Measurements from ENCODE around the gene LRRC4B. TPM values are rescaled to one million over a fixed set of nuclear protein-coding genes. Genes with fewer than 3 reads are reported as not detected.

LRRC4B gene
- total RNA-seq, 1 donor = not detected

DNA sequence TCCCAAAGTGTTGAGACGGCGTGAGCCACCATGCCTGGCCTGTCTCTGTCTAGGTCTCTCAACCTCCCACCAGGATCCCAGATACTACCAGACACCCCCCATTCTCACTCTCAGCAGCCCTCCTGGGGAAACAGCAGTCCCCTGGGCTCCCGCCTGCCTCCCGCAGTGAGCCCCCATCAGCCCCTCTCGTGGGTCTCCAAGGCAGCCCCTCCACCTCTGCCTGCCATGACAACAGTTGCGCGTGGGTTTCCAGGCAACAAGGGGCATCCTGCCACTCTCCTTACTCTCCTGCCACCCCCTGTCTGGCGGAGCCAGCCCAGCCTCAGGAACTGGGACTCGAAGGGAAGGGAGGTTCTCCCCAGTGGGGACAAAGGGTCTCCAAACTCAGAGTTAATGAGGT is 5.2 kb downstream of the LRRC4B start:
- no peak overlapping the region for H3K4me3 ChIP-seq (ENCODE audit: low read length)
- no peaks in the 10 kb centered on the region for H3K4me1 ChIP-seq (ENCODE audit: insufficient read depth, low read length)
- H3K27me3 ChIP-seq (ENCODE audit: insufficient read depth, low read length) = peaks cover 18% of the 10 kb centered on the region
- H3K9me3 ChIP-seq (ENCODE audit: low read depth, low read length) = no peaks in the 10 kb centered on the region

- H3K4me1 ChIP-seq (ENCODE audit: insufficient read depth, low read length) = no peaks in the 10 kb centered on the region
- no peak overlapping the region for H3K4me3 ChIP-seq (ENCODE audit: low read length)
- H3K27me3 ChIP-seq (ENCODE audit: insufficient read depth, low read length) = peaks cover 18% of the 10 kb centered on the region
- H3K9me3 ChIP-seq (ENCODE audit: low read depth, low read length) = no peaks in the 10 kb centered on the region
Observed at GRCh38 chr19:50562329-50562728, 5.9 kb downstream of the LRRC4B start.

DNA sequence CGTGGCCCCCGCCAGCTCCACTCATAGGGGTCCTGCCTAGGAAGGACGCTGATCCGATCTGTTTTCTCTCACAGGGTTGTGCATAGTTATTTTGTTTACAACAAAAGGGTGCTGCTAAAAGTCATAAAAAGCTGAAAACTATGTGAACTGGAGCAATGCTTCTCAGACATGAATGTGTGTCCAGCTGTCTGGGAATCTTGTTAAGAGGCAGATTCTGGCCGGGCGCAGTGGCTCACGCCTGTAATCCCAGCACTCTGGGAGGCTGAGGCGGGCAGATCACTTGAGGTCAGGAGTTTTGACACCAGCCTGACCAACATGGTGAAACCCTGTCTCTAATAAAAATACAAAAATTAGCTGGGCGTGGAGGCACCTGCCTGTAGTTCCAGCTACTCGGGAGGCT is 8.6 kb downstream of the LRRC4B start:
- Histone ChIP-seq H3K4me1 (ENCODE audit: insufficient read depth, low read length) (no peaks in the 10 kb centered on the region), H3K27me3 (ENCODE audit: insufficient read depth, low read length) (peaks cover 8% of the 10 kb centered on the region), H3K9me3 (ENCODE audit: low read depth, low read length) (no peaks in the 10 kb centered on the region), H3K4me3 (ENCODE audit: low read length) (no peak overlapping the region)

DNA sequence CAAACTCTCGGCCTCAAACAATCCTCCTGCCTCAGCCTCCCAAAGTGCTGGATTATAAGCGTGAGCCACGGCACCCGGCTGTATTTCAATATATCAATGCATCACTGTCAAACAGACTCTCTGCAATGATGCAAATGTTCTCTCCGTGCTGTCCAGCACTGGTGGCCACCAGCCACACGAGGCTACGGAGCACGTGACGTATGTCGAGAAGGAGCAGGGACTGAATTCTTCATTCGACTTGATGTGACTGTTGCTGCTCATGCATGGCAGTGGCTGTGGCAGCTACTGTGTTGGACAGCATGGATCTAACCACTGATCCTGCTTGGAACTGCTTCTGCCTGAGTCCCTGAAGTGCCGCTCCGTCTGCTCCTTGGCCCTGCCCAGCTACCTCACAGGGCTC is 9.8 kb downstream of the LRRC4B start:
- no peaks in the 10 kb centered on the region for H3K9me3 ChIP-seq (ENCODE audit: low read depth, low read length)
- H3K4me1 ChIP-seq (ENCODE audit: insufficient read depth, low read length) = no peaks in the 10 kb centered on the region
- H3K4me3 ChIP-seq (ENCODE audit: low read length) = no peak overlapping the region
- peaks cover 8% of the 10 kb centered on the region for H3K27me3 ChIP-seq (ENCODE audit: insufficient read depth, low read length)

GRCh38 chr19:50558039-50558438 is 10.2 kb downstream of the LRRC4B start:
- Histone ChIP-seq H3K4me1 (ENCODE audit: insufficient read depth, low read length) (no peaks in the 10 kb centered on the region), H3K4me3 (ENCODE audit: low read length) (no peak overlapping the region), H3K9me3 (ENCODE audit: low read depth, low read length) (no peaks in the 10 kb centered on the region), H3K27me3 (ENCODE audit: insufficient read depth, low read length) (peaks cover 8% of the 10 kb centered on the region)

- H3K9me3 ChIP-seq (ENCODE audit: low read depth, low read length) = no peaks in the 10 kb centered on the region
- no peak overlapping the region for H3K4me3 ChIP-seq (ENCODE audit: low read length)
- H3K27me3 ChIP-seq (ENCODE audit: insufficient read depth, low read length) = peaks cover 8% of the 10 kb centered on the region
- no peaks in the 10 kb centered on the region for H3K4me1 ChIP-seq (ENCODE audit: insufficient read depth, low read length)
Observed at GRCh38 chr19:50557009-50557613, 11.1 kb downstream of the LRRC4B start.

- Histone ChIP-seq H3K4me1 (ENCODE audit: insufficient read depth, low read length) (no peaks in the 10 kb centered on the region), H3K9me3 (ENCODE audit: low read depth, low read length) (no peaks in the 10 kb centered on the region), H3K4me3 (ENCODE audit: low read length) (no peak overlapping the region), H3K27me3 (ENCODE audit: insufficient read depth, low read length) (peaks cover 8% of the 10 kb centered on the region)
Observed at GRCh38 chr19:50556282-50557008, 11.8 kb downstream of the LRRC4B start.

DNA sequence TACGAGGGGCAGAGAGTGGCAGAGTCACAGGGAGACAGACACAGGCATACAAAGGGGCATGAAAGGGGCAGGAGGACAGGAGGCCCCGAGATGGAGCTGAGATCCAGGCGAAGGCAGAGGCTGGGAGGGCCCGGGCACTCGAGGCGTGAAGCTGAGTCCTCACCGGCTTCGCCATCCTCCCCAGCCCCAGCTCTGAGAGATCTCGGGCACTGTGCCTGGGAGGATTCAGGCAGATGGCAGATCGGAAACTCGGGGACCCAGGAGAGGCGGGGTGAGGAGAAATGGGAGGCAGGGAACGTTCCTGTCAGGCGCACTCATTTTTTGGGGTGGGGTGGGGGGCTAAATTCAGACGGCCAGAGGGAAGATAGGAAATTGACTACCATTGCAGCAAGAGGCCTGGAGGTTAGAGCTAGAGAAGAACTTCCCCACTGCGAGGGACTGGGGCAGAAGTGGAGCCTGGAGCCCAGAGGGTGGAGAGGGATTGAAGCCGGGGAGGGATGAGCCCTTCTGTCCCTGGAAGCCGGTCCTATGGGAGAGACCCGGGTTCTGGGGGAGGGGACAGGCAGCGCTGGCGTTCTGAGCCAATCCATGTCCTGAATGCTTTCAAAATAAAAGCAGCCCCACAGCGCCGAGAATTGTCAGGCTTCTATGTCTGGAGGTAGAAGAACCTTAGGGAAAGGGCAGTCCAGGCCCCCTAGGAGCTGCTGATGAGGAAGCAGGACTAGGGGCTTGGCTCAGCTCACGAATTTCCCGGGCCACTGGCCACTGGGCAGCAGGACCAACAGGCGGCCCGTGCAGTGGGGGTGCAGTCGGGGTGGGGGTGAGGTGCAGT is 12.6 kb downstream of the LRRC4B start:
- H3K27me3 ChIP-seq (ENCODE audit: insufficient read depth, low read length) = peaks cover 8% of the 10 kb centered on the region
- no peaks in the 10 kb centered on the region for H3K9me3 ChIP-seq (ENCODE audit: low read depth, low read length)
- no peak overlapping the region for H3K4me3 ChIP-seq (ENCODE audit: low read length)
- H3K4me1 ChIP-seq (ENCODE audit: insufficient read depth, low read length) = no peaks in the 10 kb centered on the region

DNA sequence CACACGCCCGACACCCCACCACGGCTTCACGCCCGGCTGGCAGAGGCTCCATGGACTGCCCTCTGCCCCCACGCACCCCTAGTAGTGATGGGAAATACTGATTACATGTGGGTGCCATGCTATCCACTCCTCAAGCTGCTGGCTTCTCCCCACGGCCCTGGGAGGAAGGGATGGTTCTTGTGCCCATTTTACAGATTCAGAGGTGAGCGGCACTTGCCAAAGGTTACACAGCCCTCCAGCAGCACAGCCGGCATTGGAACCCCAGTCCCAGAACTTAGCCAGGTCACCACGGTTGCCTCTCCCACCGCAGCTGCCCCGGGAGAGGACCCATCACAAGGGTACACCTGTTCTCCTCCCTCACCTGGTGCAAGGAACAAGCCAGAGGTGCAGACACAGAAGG is 13.2 kb downstream of the LRRC4B start:
- Histone ChIP-seq H3K4me3 (ENCODE audit: low read length) (no peak overlapping the region), H3K9me3 (ENCODE audit: low read depth, low read length) (no peaks in the 10 kb centered on the region), H3K4me1 (ENCODE audit: insufficient read depth, low read length) (no peaks in the 10 kb centered on the region), H3K27me3 (ENCODE audit: insufficient read depth, low read length) (peaks cover 8% of the 10 kb centered on the region)

- no peak overlapping the region for H3K4me3 ChIP-seq (ENCODE audit: low read length)
- H3K4me1 ChIP-seq (ENCODE audit: insufficient read depth, low read length) = no peaks in the 10 kb centered on the region
- H3K27me3 ChIP-seq (ENCODE audit: insufficient read depth, low read length) = peaks cover 8% of the 10 kb centered on the region
- no peaks in the 10 kb centered on the region for H3K9me3 ChIP-seq (ENCODE audit: low read depth, low read length)
Observed at GRCh38 chr19:50554212-50554611, 14.0 kb downstream of the LRRC4B start.

GRCh38 chr19:50553134-50553703 is 15.0 kb downstream of the LRRC4B start:
- H3K4me3 ChIP-seq (ENCODE audit: low read length) = no peak overlapping the region
- H3K27me3 ChIP-seq (ENCODE audit: insufficient read depth, low read length) = peaks cover 8% of the 10 kb centered on the region
- H3K9me3 ChIP-seq (ENCODE audit: low read depth, low read length) = no peaks in the 10 kb centered on the region

GRCh38 chr19:50552540-50552939 is 15.7 kb downstream of the LRRC4B start:
- Histone ChIP-seq H3K9me3 (ENCODE audit: low read depth, low read length) (no peaks in the 10 kb centered on the region), H3K4me3 (ENCODE audit: low read length) (no peak overlapping the region), H3K27me3 (ENCODE audit: insufficient read depth, low read length) (peaks cover 8% of the 10 kb centered on the region), H3K4me1 (ENCODE audit: insufficient read depth, low read length) (no peaks in the 10 kb centered on the region)

More at GRCh38 chr19:50553134-50553703, 15.0 kb downstream of the LRRC4B start:
- no peaks in the 10 kb centered on the region for H3K4me1 ChIP-seq (ENCODE audit: insufficient read depth, low read length)

DNA sequence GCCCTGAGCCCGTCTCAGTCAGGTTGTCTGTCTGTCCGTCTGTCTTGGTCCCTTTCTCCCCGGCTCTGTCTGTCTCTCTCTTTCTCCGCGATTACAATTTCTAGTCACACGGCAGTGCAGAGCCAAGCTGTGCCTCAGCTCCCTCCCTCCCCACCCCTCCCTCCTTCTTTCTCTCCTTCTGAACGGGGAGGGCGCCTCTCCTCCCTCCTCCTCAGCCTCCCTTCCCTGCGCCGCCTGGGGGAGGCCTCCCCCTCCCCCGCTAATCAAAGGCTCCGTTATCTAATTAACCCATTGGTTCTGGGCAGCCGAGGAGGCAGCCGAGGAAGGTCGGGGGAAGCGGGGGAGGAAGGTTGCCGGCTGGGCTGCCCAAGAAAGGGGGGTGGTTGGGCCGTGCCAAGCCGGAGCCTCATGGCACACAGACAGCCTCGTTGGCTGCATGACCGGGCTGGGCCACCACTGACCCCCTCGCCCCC is 16.5 kb downstream of the LRRC4B start:
- peaks cover 3% of the 10 kb centered on the region for H3K27me3 ChIP-seq (ENCODE audit: insufficient read depth, low read length)

GRCh38 chr19:50551034-50551714 is 17.1 kb downstream of the LRRC4B start:
- H3K4me3 ChIP-seq (ENCODE audit: low read length) = no peak overlapping the region
- H3K9me3 ChIP-seq (ENCODE audit: low read depth, low read length) = no peaks in the 10 kb centered on the region
- H3K4me1 ChIP-seq (ENCODE audit: insufficient read depth, low read length) = no peaks in the 10 kb centered on the region
- H3K27me3 ChIP-seq (ENCODE audit: insufficient read depth, low read length) = peaks cover 3% of the 10 kb centered on the region

More for the DNA sequence above, 16.5 kb downstream of the LRRC4B start:
- Histone ChIP-seq H3K4me3 (ENCODE audit: low read length) (no peak overlapping the region), H3K9me3 (ENCODE audit: low read depth, low read length) (no peaks in the 10 kb centered on the region), H3K4me1 (ENCODE audit: insufficient read depth, low read length) (no peaks in the 10 kb centered on the region)
